ENCODE data around the gene SBF2. TPM values are rescaled to one million over a fixed set of nuclear protein-coding genes. Genes with fewer than 3 reads are reported as not detected.
A peak's percentile ranks its signal among the peaks of the same experiment; 100 is the strongest.

The SBF2 gene
- total and polyA plus RNA-seq, 4 experiments from 2014 or later, result 0.50 to 15.4 (median 10.2) TPM

GRCh38 chr11:10030122-10030490, 263.9 kb downstream of the SBF2 start:
- no peak overlapping the region for H3K27ac ChIP-seq (ENCODE audit: low read depth, low read length)
- H3K4me3 Mint-ChIP-seq, result no peak overlapping the region
- no peaks in the 10 kb centered on the region for H3K4me1 Mint-ChIP-seq
- DNase-seq, result no peak
- H3K9me3 Mint-ChIP-seq, result peaks cover 0 to 3% (median 0%) of the 10 kb centered on the region in 8 donors
- no peaks in the 10 kb centered on the region for H3K27me3 ChIP-seq (ENCODE audit: insufficient read depth, low read length)
- ChIA-PET POLR2A (ENCODE audit: partially characterized antibody) (no interaction called here), CTCF (ENCODE audit: partially characterized antibody) (no interaction called here)
- H3K9me3 ChIP-seq (ENCODE audit: control insufficient read depth in 1 of 2, low read length in 2 of 2), result no peaks in the 10 kb centered on the region
- no peaks in the 10 kb centered on the region for H3K4me1 ChIP-seq (ENCODE audit: insufficient read depth, low read length)
- H3K27ac Mint-ChIP-seq, result no peak overlapping the region
- peaks cover 0 to 2% of the 10 kb centered on the region in 2 donors for H3K27me3 Mint-ChIP-seq
- H3K36me3 ChIP-seq (ENCODE audit: insufficient read depth, low read length), result no peaks in the 10 kb centered on the region
- peaks cover 17 to 32% of the 10 kb centered on the region in 2 donors for H3K36me3 Mint-ChIP-seq
- H3K4me3 ChIP-seq (ENCODE audit: low read length in 2 of 2), result no peak overlapping the region
- intact Hi-C loops (cut with micrococcal nuclease), result no loop called here

GRCh38 chr11:10029386-10030121, 264.5 kb downstream of the SBF2 start:
- Histone ChIP-seq H3K4me3 (ENCODE audit: low read length in 2 of 2) (no peak overlapping the region), H3K36me3 (ENCODE audit: insufficient read depth, low read length) (no peaks in the 10 kb centered on the region), H3K27me3 (ENCODE audit: insufficient read depth, low read length) (no peaks in the 10 kb centered on the region), H3K9me3 (ENCODE audit: control insufficient read depth in 1 of 2, low read length in 2 of 2) (no peaks in the 10 kb centered on the region), H3K4me1 (ENCODE audit: insufficient read depth, low read length) (no peaks in the 10 kb centered on the region), H3K27ac (ENCODE audit: low read depth, low read length) (no peak overlapping the region)
- no peak overlapping the region for H3K4me3 Mint-ChIP-seq
- H3K4me1 Mint-ChIP-seq, result no peaks in the 10 kb centered on the region
- H3K36me3 Mint-ChIP-seq, result peaks cover 17 to 36% of the 10 kb centered on the region in 2 donors
- intact Hi-C loops (cut with micrococcal nuclease), result no loop called here
- CTCF ChIA-PET (ENCODE audit: partially characterized antibody), result no interaction called here
- peaks cover 0 to 3% (median 0%) of the 10 kb centered on the region in 8 donors for H3K9me3 Mint-ChIP-seq
- peaks cover 0 to 2% of the 10 kb centered on the region in 2 donors for H3K27me3 Mint-ChIP-seq
- POLR2A ChIA-PET (ENCODE audit: partially characterized antibody), result no interaction called here
- DNase-seq, result no peak
- H3K27ac Mint-ChIP-seq, result no peak overlapping the region

- intact Hi-C loops (cut with micrococcal nuclease), result no loop called here
- ChIA-PET CTCF (ENCODE audit: partially characterized antibody) (no interaction called here), POLR2A (ENCODE audit: partially characterized antibody) (no interaction called here)
- no peak overlapping the region for H3K4me3 ChIP-seq (ENCODE audit: low read length in 2 of 2)
- Mint-ChIP-seq H3K9me3 (no peaks in the 10 kb centered on the region), H3K27me3 (peaks cover 0 to 2% of the 10 kb centered on the region in 2 donors), H3K4me3 (no peak overlapping the region), H3K27ac (no peak overlapping the region), H3K36me3 (peaks cover 17 to 39% of the 10 kb centered on the region in 2 donors), H3K4me1 (peaks cover 4 to 7% (median 7%) of the 10 kb centered on the region in 4 donors)
- peaks cover 6% of the 10 kb centered on the region for H3K4me1 ChIP-seq (ENCODE audit: insufficient read depth, low read length)
- H3K9me3 ChIP-seq (ENCODE audit: control insufficient read depth in 1 of 2, low read length in 2 of 2), result no peaks in the 10 kb centered on the region
- no peak for DNase-seq
- H3K36me3 ChIP-seq (ENCODE audit: insufficient read depth, low read length), result no peaks in the 10 kb centered on the region
- no peak overlapping the region for H3K27ac ChIP-seq (ENCODE audit: low read depth, low read length)
- no peaks in the 10 kb centered on the region for H3K27me3 ChIP-seq (ENCODE audit: insufficient read depth, low read length)
Observed at GRCh38 chr11:10026514-10026913, 267.5 kb downstream of the SBF2 start.

GRCh38 chr11:10023212-10023611, 270.8 kb downstream of the SBF2 start:
- peaks cover 7 to 15% (median 14%) of the 10 kb centered on the region in 4 donors for H3K4me1 Mint-ChIP-seq
- H3K36me3 Mint-ChIP-seq, result peaks cover 7 to 40% of the 10 kb centered on the region in 2 donors
- Histone ChIP-seq H3K9me3 (ENCODE audit: control insufficient read depth in 1 of 2, low read length in 2 of 2) (no peaks in the 10 kb centered on the region), H3K4me1 (ENCODE audit: insufficient read depth, low read length) (peaks cover 8% of the 10 kb centered on the region), H3K27me3 (ENCODE audit: insufficient read depth, low read length) (no peaks in the 10 kb centered on the region), H3K27ac (ENCODE audit: low read depth, low read length) (no peak overlapping the region), H3K4me3 (ENCODE audit: low read length in 2 of 2) (no peak overlapping the region), H3K36me3 (ENCODE audit: insufficient read depth, low read length) (no peaks in the 10 kb centered on the region)
- H3K27me3 Mint-ChIP-seq, result peaks cover 0 to 2% of the 10 kb centered on the region in 2 donors
- H3K4me3 Mint-ChIP-seq, result no peak overlapping the region
- POLR2A ChIA-PET (ENCODE audit: partially characterized antibody), result no interaction called here
- no peaks in the 10 kb centered on the region for H3K9me3 Mint-ChIP-seq
- peak overlapping the region in 1 of 7 donors; percentile 29 for H3K27ac Mint-ChIP-seq
- intact Hi-C loops (cut with micrococcal nuclease), result no loop called here
- CTCF ChIA-PET (ENCODE audit: partially characterized antibody), result no interaction called here
- DNase-seq, result no peak

GRCh38 chr11:10022764-10023163, 271.3 kb downstream of the SBF2 start:
- Histone ChIP-seq H3K27me3 (ENCODE audit: insufficient read depth, low read length) (no peaks in the 10 kb centered on the region), H3K9me3 (ENCODE audit: control insufficient read depth in 1 of 2, low read length in 2 of 2) (no peaks in the 10 kb centered on the region), H3K4me1 (ENCODE audit: insufficient read depth, low read length) (peaks cover 8% of the 10 kb centered on the region), H3K36me3 (ENCODE audit: insufficient read depth, low read length) (no peaks in the 10 kb centered on the region), H3K27ac (ENCODE audit: low read depth, low read length) (no peak overlapping the region), H3K4me3 (ENCODE audit: low read length in 2 of 2) (no peak overlapping the region)
- H3K27me3 Mint-ChIP-seq, result peaks cover 0 to 2% of the 10 kb centered on the region in 2 donors
- H3K9me3 Mint-ChIP-seq, result no peaks in the 10 kb centered on the region
- no peak for DNase-seq
- POLR2A ChIA-PET (ENCODE audit: partially characterized antibody), result no interaction called here
- no peak overlapping the region for H3K4me3 Mint-ChIP-seq
- peaks cover 7 to 15% (median 14%) of the 10 kb centered on the region in 4 donors for H3K4me1 Mint-ChIP-seq
- peaks cover 7 to 35% of the 10 kb centered on the region in 2 donors for H3K36me3 Mint-ChIP-seq
- no peak overlapping the region for H3K27ac Mint-ChIP-seq
- CTCF ChIA-PET (ENCODE audit: partially characterized antibody), result no interaction called here
- intact Hi-C loops (cut with micrococcal nuclease), result no loop called here

GRCh38 chr11:10021563-10021962, 272.5 kb downstream of the SBF2 start:
- Histone ChIP-seq H3K4me3 (ENCODE audit: low read length in 2 of 2) (no peak overlapping the region), H3K9me3 (ENCODE audit: control insufficient read depth in 1 of 2, low read length in 2 of 2) (no peaks in the 10 kb centered on the region), H3K27me3 (ENCODE audit: insufficient read depth, low read length) (no peaks in the 10 kb centered on the region), H3K27ac (ENCODE audit: low read depth, low read length) (no peak overlapping the region), H3K4me1 (ENCODE audit: insufficient read depth, low read length) (peaks cover 8% of the 10 kb centered on the region), H3K36me3 (ENCODE audit: insufficient read depth, low read length) (no peaks in the 10 kb centered on the region)
- ChIA-PET CTCF (ENCODE audit: partially characterized antibody) (no interaction called here), POLR2A (ENCODE audit: partially characterized antibody) (no interaction called here)
- Mint-ChIP-seq H3K27me3 (no peaks in the 10 kb centered on the region), H3K4me3 (peak overlapping the region in 1 of 8 donors; percentile 21), H3K9me3 (no peaks in the 10 kb centered on the region), H3K4me1 (peaks cover 7 to 15% (median 14%) of the 10 kb centered on the region in 4 donors), H3K27ac (no peak overlapping the region), H3K36me3 (peaks cover 9 to 35% of the 10 kb centered on the region in 2 donors)
- intact Hi-C loops (cut with micrococcal nuclease), result no loop called here
- no peak for DNase-seq

GRCh38 chr11:10019906-10020682, 273.9 kb downstream of the SBF2 start:
- Histone ChIP-seq H3K9me3 (ENCODE audit: control insufficient read depth in 1 of 2, low read length in 2 of 2) (no peaks in the 10 kb centered on the region), H3K27me3 (ENCODE audit: insufficient read depth, low read length) (no peaks in the 10 kb centered on the region), H3K4me3 (ENCODE audit: low read length in 2 of 2) (no peak overlapping the region), H3K4me1 (ENCODE audit: insufficient read depth, low read length) (peaks cover 8% of the 10 kb centered on the region), H3K27ac (ENCODE audit: low read depth, low read length) (no peak overlapping the region), H3K36me3 (ENCODE audit: insufficient read depth, low read length) (no peaks in the 10 kb centered on the region)
- intact Hi-C loops (cut with micrococcal nuclease), result no loop called here
- CTCF ChIA-PET (ENCODE audit: partially characterized antibody), result interaction anchor here (0.8 kb wide), 1 partner anchor 16 kb away, joined by 4 read pairs; no protein-coding TSS in a partner anchor
- DNase-seq, result no peak
- peaks cover 7 to 15% (median 14%) of the 10 kb centered on the region in 4 donors for H3K4me1 Mint-ChIP-seq
- peaks cover 0 to 2% (median 0%) of the 10 kb centered on the region in 8 donors for H3K9me3 Mint-ChIP-seq
- H3K36me3 Mint-ChIP-seq, result peaks cover 11 to 36% of the 10 kb centered on the region in 2 donors
- H3K4me3 Mint-ChIP-seq, result no peak overlapping the region
- no peaks in the 10 kb centered on the region for H3K27me3 Mint-ChIP-seq
- no peak overlapping the region for H3K27ac Mint-ChIP-seq
- POLR2A ChIA-PET (ENCODE audit: partially characterized antibody), result no interaction called here
